HEK293 (cell line): Measurements from ENCODE around the gene CA9.

Experiments used
- CTCF ChIA-PET: fragments of 350-600 bp; formaldehyde crosslinking; extraction: SDS; loops from one replicate; lab custom pipeline; 2021; ENCODE audit warnings: antibody characterized with exemption; lab: Yijun Ruan, JAX
- POLR2A ChIA-PET: fragments of 300-600 bp; formaldehyde crosslinking; extraction: SDS; loops from one replicate; lab custom pipeline; 2020; ENCODE audit warnings: antibody characterized with exemption, inconsistent platforms; lab: Yijun Ruan, JAX
- H3K27ac ChIP-seq: fragments of 200-500 bp; sonication (Bioruptor generic); 2 replicates; pipeline ENCODE4 v1.5.1; 2014; ENCODE audit warnings: low read depth, low read length, control low read depth, inconsistent platforms; ENCODE audit errors: extremely low read depth
- H3K36me3 ChIP-seq, 2 experiments: fragments of 200-500 bp in 1 of 2; sonication (Bioruptor generic) in 1 of 2; 1 replicate in 1 of 2; 2 replicates in 1 of 2; pipeline ENCODE4 v1.5.1; 2014 to 2017; ENCODE audit warnings: inconsistent platforms in 2 of 2, low read length in 2 of 2; ENCODE audit not compliant: control insufficient read depth in 2 of 2, insufficient read depth in 1 of 2
- H3K4me1 ChIP-seq: fragments of 200-500 bp; sonication (Bioruptor generic); 2 replicates; pipeline ENCODE4 v1.5.1; 2014; ENCODE audit warnings: mild to moderate bottlenecking, low read length, inconsistent platforms; ENCODE audit not compliant: control insufficient read depth, insufficient read depth
- H3K4me3 ChIP-seq: 2 replicates; pipeline ENCODE4 v1.5.1; 2011; ENCODE audit warnings: low read depth, mild to moderate bottlenecking, control low read depth, low read length, moderate library complexity
- H3K9me3 ChIP-seq: fragments of 200-500 bp; sonication (Bioruptor generic); 2 replicates; pipeline ENCODE4 v1.5.1; 2014; ENCODE audit warnings: low read depth, low read length, inconsistent platforms; ENCODE audit not compliant: control insufficient read depth, insufficient read depth
- ELK4 ChIP-seq: IDR thresholded peaks from 2 replicates; pipeline ENCODE4 v1.6.1; 2011; ENCODE audit warnings: mild to moderate bottlenecking, low read depth, low read length, borderline replicate concordance
- HIC1 ChIP-seq: fragments of 450-650 bp; formaldehyde crosslinking; IDR thresholded peaks from 2 replicates; pipeline ENCODE4 v1.5.1; 2016; ENCODE audit warnings: missing biosample characterization, missing genetic modification characterization
- HOXA7 ChIP-seq: sonication (generic); formaldehyde crosslinking; IDR thresholded peaks from 2 replicates; pipeline ENCODE4 v1.8.1; 2022; ENCODE audit warnings: missing genetic modification reagents, borderline replicate concordance
- PRDM2 ChIP-seq: fragments of 450-650 bp; formaldehyde crosslinking; IDR thresholded peaks from 2 replicates; pipeline ENCODE4 v1.5.1; 2016; ENCODE audit warnings: missing biosample characterization, missing genetic modification characterization, borderline replicate concordance
- ZBTB21 ChIP-seq: fragments of 450-650 bp; formaldehyde crosslinking; IDR thresholded peaks from 2 replicates; pipeline ENCODE4 v1.5.1; 2017; ENCODE audit warnings: missing biosample characterization, missing genetic modification characterization
- ZNF140 ChIP-seq: fragments of 450-650 bp; formaldehyde crosslinking; IDR thresholded peaks from 2 replicates; pipeline ENCODE4 v1.5.1; 2016; ENCODE audit warnings: missing biosample characterization, missing genetic modification characterization
- ZNF16 ChIP-seq: fragments of 450-650 bp; formaldehyde crosslinking; IDR thresholded peaks from 2 replicates; pipeline ENCODE4 v1.5.1; 2016; ENCODE audit warnings: low read depth, missing biosample characterization, missing genetic modification characterization
- ZNF169 ChIP-seq: fragments of 450-650 bp; formaldehyde crosslinking; IDR thresholded peaks from 2 replicates; pipeline ENCODE4 v1.5.1; 2016; ENCODE audit warnings: missing biosample characterization, missing genetic modification characterization
- ZNF202 ChIP-seq: fragments of 450-650 bp; formaldehyde crosslinking; IDR thresholded peaks from 2 replicates; pipeline ENCODE4 v1.5.1; 2016; ENCODE audit warnings: missing biosample characterization, missing genetic modification characterization, borderline replicate concordance
- ZNF214 ChIP-seq: fragments of 450-650 bp; formaldehyde crosslinking; IDR thresholded peaks from 2 replicates; pipeline ENCODE4 v1.5.1; 2017; ENCODE audit warnings: missing biosample characterization, mild to moderate bottlenecking, missing genetic modification characterization, borderline replicate concordance
- ZNF221 ChIP-seq: fragments of 450-650 bp; formaldehyde crosslinking; IDR thresholded peaks from 2 replicates; pipeline ENCODE4 v1.5.1; 2017; ENCODE audit warnings: missing biosample characterization, missing genetic modification characterization, borderline replicate concordance
- ZNF26 ChIP-seq: fragments of 450-650 bp; formaldehyde crosslinking; IDR thresholded peaks from 2 replicates; pipeline ENCODE4 v1.5.1; 2016; ENCODE audit warnings: missing biosample characterization, missing genetic modification characterization
- ZNF266 ChIP-seq: fragments of 450-650 bp; formaldehyde crosslinking; IDR thresholded peaks from 2 replicates; pipeline ENCODE4 v1.5.1; 2016; ENCODE audit warnings: missing biosample characterization, missing genetic modification characterization, low read depth
- ZNF426 ChIP-seq: fragments of 450-650 bp; formaldehyde crosslinking; IDR thresholded peaks from 2 replicates; pipeline ENCODE4 v1.5.1; 2017; ENCODE audit warnings: missing biosample characterization, missing genetic modification characterization, mild to moderate bottlenecking, inconsistent platforms, moderate library complexity
- ZNF473 ChIP-seq: fragments of 450-650 bp; formaldehyde crosslinking; IDR thresholded peaks from 2 replicates; pipeline ENCODE4 v1.5.1; 2017; ENCODE audit warnings: missing biosample characterization, missing genetic modification characterization
- ZNF501 ChIP-seq: fragments of 450-650 bp; formaldehyde crosslinking; IDR thresholded peaks from 2 replicates; pipeline ENCODE4 v1.5.1; 2016; ENCODE audit warnings: missing biosample characterization, missing genetic modification characterization
- ZNF596 ChIP-seq: fragments of 450-650 bp; IDR thresholded peaks from 2 replicates; pipeline ENCODE4 v1.5.0; 2018; ENCODE audit warnings: missing biosample characterization, mild to moderate bottlenecking, missing genetic modification characterization, moderate library complexity
- ZNF776 ChIP-seq: fragments of 450-650 bp; formaldehyde crosslinking; IDR thresholded peaks from 2 replicates; pipeline ENCODE4 v1.5.0; 2017; ENCODE audit warnings: missing biosample characterization, missing genetic modification characterization, borderline replicate concordance
- ZSCAN18 ChIP-seq: fragments of 450-650 bp; formaldehyde crosslinking; IDR thresholded peaks from 2 replicates; pipeline ENCODE4 v1.5.1; 2016; ENCODE audit warnings: missing biosample characterization, missing genetic modification characterization

CA9 gene

GRCh38 chr9:35684921-35685320 is 11.2 kb downstream of the CA9 start (continued):
- TF ChIP-seq ZNF140, result no peak
- TF ChIP-seq ZNF473 (tag by site-specific recombination), result no peak
- TF ChIP-seq HOXA7 (CRISPR knock-in tag), result no peak
- TF ChIP-seq ZNF221 (tag by site-specific recombination), result no peak
- no peak for TF ChIP-seq ZNF596 (tag by site-specific recombination)
- no peak for TF ChIP-seq ZNF266 (tag by site-specific recombination)
- no peak for TF ChIP-seq ZNF26 (tag by site-specific recombination)
- TF ChIP-seq ELK4, result no peak
- no peak for TF ChIP-seq ZNF776 (tag by site-specific recombination)
- no peak for TF ChIP-seq ZNF202 (tag by site-specific recombination)
- no peak for TF ChIP-seq ZNF501 (tag by site-specific recombination)
- no peak for TF ChIP-seq ZNF426
- no peak for TF ChIP-seq ZNF214 (tag by site-specific recombination)
- TF ChIP-seq ZNF169 (tag by site-specific recombination), result no peak
- TF ChIP-seq, all 188 proteins: peak for 0

- POLR2A ChIA-PET, result no interaction called here
- peaks cover 0 to 32% of the 10 kb centered on the region in 2 experiments; a peak in 1 of 3 replicates for H3K36me3 ChIP-seq
- H3K4me1 ChIP-seq, result peaks cover 3% of the 10 kb centered on the region; the same call in 1 of the 2 replicates
- no peak overlapping the region for H3K27ac ChIP-seq
- H3K9me3 ChIP-seq, result no peaks in the 10 kb centered on the region
- no peak overlapping the region for H3K4me3 ChIP-seq
- CTCF ChIA-PET, result interaction anchor here (0.6 to 1.3 kb wide), 3 partner anchors 15 to 82 kb away, joined by 3 to 5 read pairs (median 5); partner anchors contain the start of genes CCDC107 and RMRP
- TF ChIP-seq ZNF214 (tag by site-specific recombination) (no peak), PRDM2 (no peak), ZNF776 (tag by site-specific recombination) (no peak), ZSCAN18 (tag by site-specific recombination) (no peak), ZNF16 (tag by site-specific recombination) (no peak), HIC1 (tag by site-specific recombination) (no peak), ZBTB21 (tag by site-specific recombination) (no peak)
Measured at GRCh38 chr9:35685506-35685905, 11.8 kb downstream of the CA9 start.
